NCI-H2081 treated with DMSO at 0.1 percent for 48 hours (cell line): Measurements from ENCODE around the gene RPE.
A peak's percentile ranks its signal among the peaks of the same experiment; 100 is the strongest.

ENCODE experiments used
- DNase-seq: peaks from one replicate; lab custom pipeline; 2025; lab: John Stamatoyannopoulos, UW

Gene RPE

DNA sequence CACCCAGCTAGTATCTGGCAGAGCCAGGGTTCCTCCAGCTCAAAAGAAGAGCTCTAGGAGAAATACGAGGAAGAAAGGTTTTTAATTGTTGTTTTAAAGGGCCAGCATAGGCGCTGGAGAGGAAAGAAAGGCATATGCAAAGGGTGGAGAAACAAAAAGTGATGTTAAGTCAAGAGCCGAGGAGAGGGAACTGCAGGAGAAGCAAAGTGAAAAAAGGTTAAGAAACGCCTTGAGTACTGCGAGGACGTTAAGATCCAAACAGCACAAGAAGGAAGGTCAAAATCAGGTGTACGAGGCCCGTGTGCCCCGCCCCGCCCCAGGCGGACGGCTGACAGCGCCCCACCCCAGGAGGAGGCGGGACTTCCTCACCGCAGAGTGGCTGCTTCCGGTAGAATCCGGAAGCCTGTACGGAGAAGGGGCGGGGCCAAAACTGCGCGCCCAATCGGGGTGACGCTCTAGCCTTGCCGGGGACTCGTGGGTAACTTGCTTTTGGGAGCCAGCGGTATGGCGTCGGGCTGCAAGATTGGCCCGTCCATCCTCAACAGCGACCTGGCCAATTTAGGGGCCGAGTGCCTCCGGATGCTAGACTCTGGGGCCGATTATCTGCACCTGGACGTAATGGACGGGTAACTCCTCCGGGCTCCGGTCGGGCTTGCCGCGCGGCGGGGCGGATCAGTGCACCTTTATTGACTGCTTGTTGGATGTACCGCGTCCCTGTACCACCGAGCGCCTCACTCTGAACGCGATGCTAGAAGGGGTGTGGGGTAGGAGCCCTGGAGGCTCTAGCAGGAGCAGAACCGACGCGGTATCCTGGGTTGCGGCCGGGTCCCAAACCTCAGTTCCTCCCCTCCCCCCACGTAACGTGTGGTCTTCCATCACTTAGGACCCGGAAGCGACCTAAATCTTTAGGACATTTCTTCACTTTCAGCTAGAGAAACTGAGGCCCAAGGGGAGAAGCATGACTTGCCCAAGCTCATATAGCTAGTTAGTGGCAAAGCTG lies at the start of gene RPE:
Gene RPE (plus strand): TSS at position 481 of the 1,000 bp plus-strand sequence. CDS start 24 bp downstream, at position 505.
- peak; percentile 73 for DNase-seq

DNA sequence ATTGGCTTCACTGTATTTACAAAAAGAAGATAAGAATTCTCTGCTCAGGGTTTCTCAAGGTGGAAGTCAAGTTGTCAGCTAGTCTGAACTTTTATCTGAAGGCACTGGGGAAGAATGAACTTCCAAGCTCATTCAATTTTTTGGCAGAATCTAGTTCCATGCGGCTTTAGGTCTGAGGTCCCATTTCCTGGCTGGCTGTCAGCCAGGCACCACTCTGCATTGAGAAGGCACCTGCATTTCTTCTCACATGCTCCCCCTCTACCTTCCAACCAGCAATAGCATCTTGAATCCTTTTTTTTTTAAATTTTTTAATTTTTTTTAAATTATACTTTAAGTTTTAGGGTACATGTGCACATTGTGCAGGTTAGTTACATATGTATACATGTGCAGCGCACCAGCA lies 46.2 kb upstream of the RPE start:
- DNase-seq = no peak

DNA sequence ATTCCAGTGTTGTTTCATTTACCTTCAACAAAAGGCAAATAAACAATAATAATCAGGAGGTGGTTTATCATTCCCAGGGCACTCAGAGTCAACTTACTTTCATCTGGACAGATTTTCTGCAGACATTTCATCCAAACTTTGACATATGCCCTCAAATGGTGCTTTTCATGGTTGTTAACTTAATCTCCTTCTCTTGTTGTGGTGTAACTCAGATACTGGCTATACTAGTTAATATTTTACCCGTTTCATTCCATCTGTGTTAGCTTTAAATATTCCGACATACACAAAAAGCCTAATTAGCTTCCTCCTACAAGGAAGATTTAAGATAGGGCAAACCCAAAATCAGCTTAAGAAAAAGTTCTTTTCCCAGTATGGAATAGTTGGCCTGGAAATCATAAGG lies 44.4 kb upstream of the RPE start:
- no peak for DNase-seq

- no peak for DNase-seq
Measured at GRCh38 chr2:209960045-209960444, 42.4 kb upstream of the RPE start.

DNA sequence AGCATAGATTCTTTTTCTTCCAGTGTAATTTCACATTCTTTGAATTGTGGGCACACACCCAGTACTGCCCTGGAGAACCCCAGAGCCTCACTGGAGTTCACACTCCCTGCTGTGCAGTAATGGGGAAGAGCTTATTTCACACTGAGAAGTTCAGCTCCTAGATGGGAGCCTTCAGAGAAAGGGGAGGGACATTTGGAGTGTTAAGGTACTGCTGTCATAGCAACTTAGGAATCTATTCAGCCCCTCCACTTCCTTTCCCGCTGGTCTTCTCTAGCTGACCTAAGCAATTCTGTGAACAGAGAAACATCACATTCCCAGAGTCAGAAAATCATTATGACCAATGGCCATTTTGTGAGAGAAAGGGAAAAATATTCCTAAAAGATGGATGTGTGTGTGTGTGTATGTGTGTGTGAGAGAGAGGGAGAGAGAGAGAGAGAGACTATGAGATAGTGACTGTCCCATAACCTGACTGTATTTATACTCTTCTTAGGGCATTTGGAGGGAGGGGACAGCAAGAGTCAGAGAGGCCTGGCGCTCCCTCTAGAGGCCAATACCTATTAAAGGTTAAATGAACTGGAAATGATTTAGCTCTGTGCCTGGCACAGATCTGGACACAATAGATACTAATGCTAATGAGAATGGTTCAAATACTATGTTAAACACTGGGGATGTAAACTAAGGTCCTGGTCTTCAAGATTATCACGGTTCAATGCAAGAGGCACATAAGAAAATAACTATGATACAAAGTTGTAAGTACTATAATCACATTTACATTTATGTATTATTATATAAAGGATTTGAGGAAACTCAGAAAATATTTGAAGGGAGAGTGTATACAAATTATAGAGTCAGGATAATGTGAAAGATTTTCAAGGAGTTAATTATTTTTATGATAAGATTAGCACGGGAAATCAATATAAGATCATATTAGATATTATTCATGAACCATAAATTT lies 41.5 kb upstream of the RPE start:
- peak; percentile 11 for DNase-seq

GRCh38 chr2:209965723-209966122 lies 36.7 kb upstream of the RPE start:
- DNase-seq = no peak

DNA sequence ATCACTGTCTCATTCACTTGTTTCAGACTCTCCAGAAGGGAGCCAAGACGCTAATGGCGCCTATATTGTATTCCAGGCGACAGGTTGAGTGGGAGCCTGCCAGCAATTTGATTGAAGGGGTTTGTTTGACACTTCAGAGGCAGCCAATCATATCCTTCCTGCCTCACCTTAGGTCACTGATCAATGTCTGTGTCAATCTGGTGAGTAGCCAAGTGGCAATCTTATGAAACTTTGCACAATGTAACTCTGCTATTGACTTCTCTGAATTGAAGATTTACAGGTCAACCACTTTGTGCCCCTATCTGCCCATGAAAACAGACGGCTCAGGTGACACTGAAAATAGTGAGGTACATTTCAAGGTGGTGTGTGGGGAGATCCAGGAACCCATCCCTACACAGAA lies 32.7 kb upstream of the RPE start:
- no peak for DNase-seq

DNA sequence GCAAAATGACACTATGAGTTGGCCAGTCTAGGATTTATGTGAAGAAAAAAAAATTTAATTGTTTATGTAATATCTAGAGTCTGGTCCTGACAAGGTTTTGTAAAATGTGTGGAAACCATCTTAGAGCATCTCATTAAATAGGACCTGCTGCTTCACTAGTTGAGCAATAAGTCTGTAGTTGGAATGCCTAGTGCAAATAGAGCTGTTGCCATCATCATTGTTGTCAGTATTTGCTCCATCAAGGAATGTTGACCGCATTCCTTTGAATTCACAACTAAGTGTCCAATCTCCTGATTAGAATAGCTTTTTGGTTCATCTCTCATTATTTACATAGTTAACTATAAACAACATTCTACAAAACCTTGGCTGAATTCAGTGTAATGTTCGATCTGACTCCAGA lies 32.2 kb upstream of the RPE start:
- DNase-seq = no peak

DNA sequence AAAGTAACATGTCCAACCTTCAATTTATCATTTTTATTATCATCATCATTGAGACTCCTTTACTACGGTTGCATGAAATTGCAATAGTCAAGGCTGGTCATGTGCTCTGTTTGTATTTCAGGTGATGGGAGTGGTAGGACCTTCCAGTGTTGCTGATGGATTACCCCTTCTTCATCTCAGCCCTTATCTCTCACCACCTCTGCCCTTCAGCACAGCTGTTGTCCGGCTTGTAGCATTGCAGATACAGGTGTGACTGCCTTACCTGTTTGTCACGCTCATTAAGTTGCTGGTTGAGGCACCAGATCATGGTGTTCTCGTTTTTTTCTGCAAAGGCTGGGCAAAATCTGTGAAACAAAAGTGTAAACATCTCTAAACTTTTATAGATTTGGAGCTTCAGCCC lies 31.7 kb upstream of the RPE start:
- DNase-seq = no peak

- no peak for DNase-seq
Measured at GRCh38 chr2:209973328-209973727, 29.1 kb upstream of the RPE start.

GRCh38 chr2:209974576-209974975 lies 27.9 kb upstream of the RPE start:
- no peak for DNase-seq

- DNase-seq = no peak
Measured at GRCh38 chr2:209976698-209977385, 25.6 kb upstream of the RPE start.

- no peak for DNase-seq
Measured at GRCh38 chr2:209977386-209978239, 24.8 kb upstream of the RPE start.

GRCh38 chr2:209984291-209984690 lies 18.1 kb upstream of the RPE start:
- DNase-seq = no peak

- no peak for DNase-seq
Measured at GRCh38 chr2:209985874-209986273, 16.6 kb upstream of the RPE start.

DNA sequence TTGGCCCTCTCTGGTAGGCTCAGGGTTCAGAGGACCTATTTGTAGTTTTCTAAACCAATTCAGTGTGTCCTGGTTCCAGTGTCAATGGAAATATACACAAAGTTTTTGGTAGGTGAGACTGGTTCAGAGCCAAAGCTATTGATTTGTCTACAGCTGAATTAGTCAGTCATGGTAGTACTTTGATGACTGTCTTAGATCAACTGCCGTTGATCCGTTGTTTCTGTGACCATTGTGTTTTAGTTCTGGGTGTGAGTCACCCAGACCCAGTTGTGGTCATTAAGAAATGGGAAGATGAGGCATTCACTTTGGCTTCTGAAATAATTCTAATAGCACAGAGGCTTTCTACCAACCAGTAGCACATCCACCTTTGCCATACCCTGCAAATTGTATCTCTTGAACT lies 16.0 kb upstream of the RPE start:
- no peak for DNase-seq

- no peak for DNase-seq
Measured at GRCh38 chr2:209988010-209988409, 14.4 kb upstream of the RPE start.

- no peak for DNase-seq
Measured at GRCh38 chr2:209990838-209991237, 11.6 kb upstream of the RPE start.

- no peak for DNase-seq
Measured at GRCh38 chr2:209993968-209994367, 8.5 kb upstream of the RPE start.

DNA sequence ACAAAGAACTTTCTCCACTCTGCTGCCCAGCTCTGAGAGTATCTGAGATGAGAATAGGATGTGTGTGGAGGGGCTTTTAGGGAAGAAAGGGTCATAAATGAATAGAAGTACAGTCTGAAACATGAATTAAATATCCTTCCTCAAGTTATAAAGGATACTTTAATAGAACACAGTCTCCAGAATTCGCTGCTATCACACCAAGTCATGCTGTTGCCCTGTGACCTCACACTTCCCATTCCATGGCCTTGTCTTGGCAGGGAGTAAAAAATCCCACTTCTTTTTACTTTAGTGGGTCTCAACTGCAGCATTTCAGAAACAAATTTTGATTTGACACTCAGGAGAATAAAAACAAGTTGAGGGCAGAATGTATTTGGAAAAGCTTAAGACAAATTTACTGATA lies 3.8 kb upstream of the RPE start:
- DNase-seq = no peak
